SK-N-SH treated with all-trans-retinoic acid at 6 μM for 48 hours (cell line): ENCODE measurements around the gene HSD3B1.

ENCODE experiments used
- ARNTL ChIP-seq: fragments of 450-650 bp; formaldehyde crosslinking; IDR thresholded peaks from 2 replicates; pipeline ENCODE4 v1.5.0; 2020; ENCODE audit warnings: low read depth, mild to moderate bottlenecking, moderate library complexity, borderline replicate concordance
- ISL1 ChIP-seq: fragments of 250-450 bp; sonication (Bioruptor Pico); IDR thresholded peaks from 2 replicates; pipeline ENCODE4 v2.1.2; 2022; ENCODE audit warnings: mild to moderate bottlenecking, moderate library complexity
- OSR1 ChIP-seq: fragments of 250-450 bp; sonication (Bioruptor Pico); IDR thresholded peaks from 2 replicates; pipeline ENCODE4 v1.8.0; 2022; ENCODE audit warnings: moderate library complexity, mild to moderate bottlenecking, inconsistent platforms
- PPARA ChIP-seq: fragments of 250-450 bp; sonication (Bioruptor Pico); IDR thresholded peaks from 2 replicates; pipeline ENCODE4 v1.5.0; 2020; ENCODE audit warnings: mild to moderate bottlenecking, borderline replicate concordance
- RARB ChIP-seq: fragments of 250-450 bp; sonication (Bioruptor Pico); IDR thresholded peaks from 2 replicates; pipeline ENCODE4 v1.8.0; 2021; ENCODE audit warnings: mild to moderate bottlenecking, moderate library complexity
- SNAI2 ChIP-seq: fragments of 250-450 bp; sonication (Bioruptor Pico); IDR thresholded peaks from 2 replicates; pipeline ENCODE4 v1.5.0; 2020; ENCODE audit warnings: mild to moderate bottlenecking, moderate library complexity
- TCF4 ChIP-seq: fragments of 250-450 bp; sonication (Bioruptor Pico); IDR thresholded peaks from 2 replicates; pipeline ENCODE4 v1.8.0; 2021; ENCODE audit warnings: mild to moderate bottlenecking, moderate library complexity, borderline replicate concordance
- TOX ChIP-seq: fragments of 250-450 bp; sonication (Bioruptor Pico); IDR thresholded peaks from 2 replicates; pipeline ENCODE4 v1.8.0; 2021; ENCODE audit warnings: mild to moderate bottlenecking, moderate library complexity, borderline replicate concordance
- ZNF565 ChIP-seq: fragments of 450-650 bp; formaldehyde crosslinking; conservative IDR thresholded peaks from 2 replicates; pipeline ENCODE4 v1.5.0; 2020; ENCODE audit warnings: low read depth, mild to moderate bottlenecking, moderate library complexity
- ZNF70 ChIP-seq: fragments of 450-650 bp; formaldehyde crosslinking; IDR thresholded peaks from 2 replicates; pipeline ENCODE4 v1.5.0; 2020; ENCODE audit warnings: mild to moderate bottlenecking, moderate library complexity
- ZNF8 ChIP-seq: fragments of 450-650 bp; formaldehyde crosslinking; IDR thresholded peaks from 2 replicates; pipeline ENCODE4 v1.5.0; 2020; ENCODE audit warnings: mild to moderate bottlenecking, moderate library complexity
- TF ChIP-seq, protein P1 (sequence below): fragments of 250-450 bp; sonication (Bioruptor Pico); IDR thresholded peaks from 2 replicates; pipeline ENCODE4 v1.5.1; 2020; ENCODE audit warnings: low read depth, mild to moderate bottlenecking, moderate library complexity
- TF ChIP-seq, protein P2 (sequence below): fragments of 250-450 bp; sonication (Bioruptor Pico); IDR thresholded peaks from 2 replicates; pipeline ENCODE4 v1.8.0; 2020; ENCODE audit warnings: mild to moderate bottlenecking, moderate library complexity, borderline replicate concordance

DNA sequence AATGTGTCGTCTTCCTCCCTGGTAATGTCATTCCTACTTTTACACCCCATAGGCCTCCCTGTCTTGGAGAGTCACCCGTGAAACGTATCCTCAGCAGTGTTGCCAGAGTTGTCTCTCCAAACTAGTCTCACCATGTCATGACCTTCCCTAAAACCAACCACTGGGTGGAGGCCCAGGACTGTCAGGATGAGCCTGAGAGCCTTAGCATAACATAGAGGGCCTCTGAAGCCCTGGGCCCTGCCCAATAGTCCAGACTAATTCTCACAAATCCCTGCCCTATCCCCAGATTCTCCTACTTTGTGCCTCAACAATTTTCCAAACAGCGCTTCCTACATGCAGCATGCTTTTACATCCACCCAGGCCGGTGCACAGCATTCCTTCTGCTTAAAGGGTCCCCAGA, 29.3 kb upstream of the HSD3B1 start:
- TF ChIP-seq ISL1 (CRISPR knock-in tag) (no peak), ZNF565 (CRISPR knock-in tag) (no peak), OSR1 (CRISPR knock-in tag) (no peak), RARB (no peak), ZNF70 (CRISPR knock-in tag) (no peak), ARNTL (CRISPR knock-in tag) (no peak), SNAI2 (CRISPR knock-in tag) (no peak), TOX (no peak), ZNF8 (CRISPR knock-in tag) (no peak), TCF4 (CRISPR knock-in tag) (no peak), PPARA (no peak)
- TF ChIP-seq, protein P1, sequence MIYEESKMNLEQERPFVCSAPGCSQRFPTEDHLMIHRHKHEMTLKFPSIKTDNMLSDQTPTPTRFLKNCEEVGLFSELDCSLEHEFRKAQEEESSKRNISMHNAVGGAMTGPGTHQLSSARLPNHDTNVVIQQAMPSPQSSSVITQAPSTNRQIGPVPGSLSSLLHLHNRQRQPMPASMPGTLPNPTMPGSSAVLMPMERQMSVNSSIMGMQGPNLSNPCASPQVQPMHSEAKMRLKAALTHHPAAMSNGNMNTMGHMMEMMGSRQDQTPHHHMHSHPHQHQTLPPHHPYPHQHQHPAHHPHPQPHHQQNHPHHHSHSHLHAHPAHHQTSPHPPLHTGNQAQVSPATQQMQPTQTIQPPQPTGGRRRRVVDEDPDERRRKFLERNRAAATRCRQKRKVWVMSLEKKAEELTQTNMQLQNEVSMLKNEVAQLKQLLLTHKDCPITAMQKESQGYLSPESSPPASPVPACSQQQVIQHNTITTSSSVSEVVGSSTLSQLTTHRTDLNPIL (CRISPR knock-in tag), result no peak
- TF ChIP-seq, protein P2, sequence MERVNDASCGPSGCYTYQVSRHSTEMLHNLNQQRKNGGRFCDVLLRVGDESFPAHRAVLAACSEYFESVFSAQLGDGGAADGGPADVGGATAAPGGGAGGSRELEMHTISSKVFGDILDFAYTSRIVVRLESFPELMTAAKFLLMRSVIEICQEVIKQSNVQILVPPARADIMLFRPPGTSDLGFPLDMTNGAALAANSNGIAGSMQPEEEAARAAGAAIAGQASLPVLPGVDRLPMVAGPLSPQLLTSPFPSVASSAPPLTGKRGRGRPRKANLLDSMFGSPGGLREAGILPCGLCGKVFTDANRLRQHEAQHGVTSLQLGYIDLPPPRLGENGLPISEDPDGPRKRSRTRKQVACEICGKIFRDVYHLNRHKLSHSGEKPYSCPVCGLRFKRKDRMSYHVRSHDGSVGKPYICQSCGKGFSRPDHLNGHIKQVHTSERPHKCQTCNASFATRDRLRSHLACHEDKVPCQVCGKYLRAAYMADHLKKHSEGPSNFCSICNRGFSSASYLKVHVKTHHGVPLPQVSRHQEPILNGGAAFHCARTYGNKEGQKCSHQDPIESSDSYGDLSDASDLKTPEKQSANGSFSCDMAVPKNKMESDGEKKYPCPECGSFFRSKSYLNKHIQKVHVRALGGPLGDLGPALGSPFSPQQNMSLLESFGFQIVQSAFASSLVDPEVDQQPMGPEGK, result no peak
